ENCODE results near the gene C1orf198. TPM values are rescaled to one million over a fixed set of nuclear protein-coding genes. Genes with fewer than 3 reads are reported as not detected.

Gene C1orf198
- polyA plus RNA-seq, 2 of the 4 experiments (the other 2 are of a cell fraction): 12.0 to 20.4 TPM

DNA sequence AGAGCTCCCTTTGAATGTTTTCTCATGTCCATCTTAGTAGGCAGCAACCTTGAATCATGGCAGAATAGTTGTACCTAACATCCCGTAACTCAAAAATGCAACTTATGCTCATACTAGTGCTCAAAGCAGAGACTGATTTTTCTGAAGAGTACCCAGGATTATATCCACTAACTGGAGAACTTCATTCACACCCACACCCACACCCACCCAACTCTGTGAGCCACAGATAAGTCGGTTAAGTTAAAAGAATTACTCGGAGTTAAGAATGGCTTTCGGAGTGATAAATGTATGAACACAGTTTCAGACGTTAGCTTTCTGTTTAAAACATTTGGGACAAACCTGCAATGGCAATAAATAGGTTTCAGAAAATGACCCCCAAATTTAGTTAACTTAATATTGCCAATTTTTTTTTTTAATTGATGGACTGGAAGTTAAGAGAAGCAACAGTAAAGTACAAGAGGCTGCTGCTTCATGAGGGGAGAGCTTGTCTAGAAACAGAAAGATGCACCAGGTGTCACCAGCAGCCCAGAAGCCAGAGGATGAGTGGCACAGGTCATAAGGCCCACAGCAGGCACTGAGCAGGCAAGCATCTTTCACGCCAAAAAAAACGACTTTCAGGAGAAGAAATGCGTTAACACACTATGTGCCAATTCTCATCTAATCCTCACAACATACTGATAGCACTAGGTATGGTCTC is 48.4 kb upstream of the C1orf198 start:
- no peak overlapping the region for H3K4me3 ChIP-seq
- ChIA-PET CTCF (interaction anchor here (0.6 to 2.7 kb wide), 18 partner anchors 8 to 689 kb away, joined by 3 to 7 read pairs (median 3); no protein-coding TSS in a partner anchor), POLR2A (no interaction called here)
- H3K27ac ChIP-seq: no peak overlapping the region
- TF ChIP-seq HEYL (CRISPR knock-in tag; IDR thresholded peaks at IDR 0.05) (no peak), ZNF302 (CRISPR knock-in tag; IDR thresholded peaks at IDR 0.05) (no peak), RFX5 (IDR thresholded peaks at IDR 0.05) (no peak), ESRRA (IDR thresholded peaks at IDR 0.05; ENCODE audit: borderline replicate concordance, low read length) (no peak), KDM1A (IDR thresholded peaks at IDR 0.05; ENCODE audit: low read depth) (no peak), FOSL2 (IDR thresholded peaks at IDR 0.05) (no peak), FOSL2 (CRISPR knock-in tag; IDR thresholded peaks at IDR 0.05) (no peak), E2F6 (IDR thresholded peaks at IDR 0.05; ENCODE audit: borderline replicate concordance, low read depth) (no peak), CHD2 (IDR thresholded peaks at IDR 0.05; ENCODE audit: low read length, partially characterized antibody) (no peak), HMGXB4 (CRISPR knock-in tag; IDR thresholded peaks at IDR 0.05; ENCODE audit: borderline replicate concordance) (no peak), POLR2AphosphoS2 (conservative IDR thresholded peaks at IDR 0.05; ENCODE audit: low read length) (no peak), KDM5A (IDR thresholded peaks at IDR 0.05) (no peak), NPAS2 (CRISPR knock-in tag; IDR thresholded peaks at IDR 0.05; ENCODE audit: borderline replicate concordance) (no peak), MYC (IDR thresholded peaks at IDR 0.05; ENCODE audit: borderline replicate concordance, low read length) (no peak), ZFP36 (IDR thresholded peaks at IDR 0.05; ENCODE audit: borderline replicate concordance, partially characterized antibody) (no peak), NR3C1 (IDR thresholded peaks at IDR 0.05) (no peak), HDAC2 (IDR thresholded peaks at IDR 0.05) (no peak), RNF2 (IDR thresholded peaks at IDR 0.05; ENCODE audit: borderline replicate concordance, low read depth) (no peak), EP300 (IDR thresholded peaks at IDR 0.05) (no peak)
- TF ChIP-seq, protein P1, sequence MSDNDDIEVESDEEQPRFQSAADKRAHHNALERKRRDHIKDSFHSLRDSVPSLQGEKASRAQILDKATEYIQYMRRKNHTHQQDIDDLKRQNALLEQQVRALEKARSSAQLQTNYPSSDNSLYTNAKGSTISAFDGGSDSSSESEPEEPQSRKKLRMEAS (IDR thresholded peaks at IDR 0.05): no peak
- TF ChIP-seq, protein P2, sequence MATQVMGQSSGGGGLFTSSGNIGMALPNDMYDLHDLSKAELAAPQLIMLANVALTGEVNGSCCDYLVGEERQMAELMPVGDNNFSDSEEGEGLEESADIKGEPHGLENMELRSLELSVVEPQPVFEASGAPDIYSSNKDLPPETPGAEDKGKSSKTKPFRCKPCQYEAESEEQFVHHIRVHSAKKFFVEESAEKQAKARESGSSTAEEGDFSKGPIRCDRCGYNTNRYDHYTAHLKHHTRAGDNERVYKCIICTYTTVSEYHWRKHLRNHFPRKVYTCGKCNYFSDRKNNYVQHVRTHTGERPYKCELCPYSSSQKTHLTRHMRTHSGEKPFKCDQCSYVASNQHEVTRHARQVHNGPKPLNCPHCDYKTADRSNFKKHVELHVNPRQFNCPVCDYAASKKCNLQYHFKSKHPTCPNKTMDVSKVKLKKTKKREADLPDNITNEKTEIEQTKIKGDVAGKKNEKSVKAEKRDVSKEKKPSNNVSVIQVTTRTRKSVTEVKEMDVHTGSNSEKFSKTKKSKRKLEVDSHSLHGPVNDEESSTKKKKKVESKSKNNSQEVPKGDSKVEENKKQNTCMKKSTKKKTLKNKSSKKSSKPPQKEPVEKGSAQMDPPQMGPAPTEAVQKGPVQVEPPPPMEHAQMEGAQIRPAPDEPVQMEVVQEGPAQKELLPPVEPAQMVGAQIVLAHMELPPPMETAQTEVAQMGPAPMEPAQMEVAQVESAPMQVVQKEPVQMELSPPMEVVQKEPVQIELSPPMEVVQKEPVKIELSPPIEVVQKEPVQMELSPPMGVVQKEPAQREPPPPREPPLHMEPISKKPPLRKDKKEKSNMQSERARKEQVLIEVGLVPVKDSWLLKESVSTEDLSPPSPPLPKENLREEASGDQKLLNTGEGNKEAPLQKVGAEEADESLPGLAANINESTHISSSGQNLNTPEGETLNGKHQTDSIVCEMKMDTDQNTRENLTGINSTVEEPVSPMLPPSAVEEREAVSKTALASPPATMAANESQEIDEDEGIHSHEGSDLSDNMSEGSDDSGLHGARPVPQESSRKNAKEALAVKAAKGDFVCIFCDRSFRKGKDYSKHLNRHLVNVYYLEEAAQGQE (IDR thresholded peaks at IDR 0.05): no peak
- H3K4me1 ChIP-seq: no peaks in the 10 kb centered on the region
- DNase-seq (ENCODE audit: low read depth in 1 of 2, low spot score in 1 of 2) (no peak), FAIRE-seq (no peak), ATAC-seq (peak in 1 of 2 experiments; percentile 59; a peak in 3 of 6 replicates)
- no peak overlapping the region for H3K4me2 ChIP-seq
- WGBS (ENCODE audit: missing lambda C conversion rate): 89% methylated on average over 8 of the region's 8 CpGs
- no peaks in the 10 kb centered on the region for H3K9me3 ChIP-seq

GRCh38 chr1:230915078-230915477 is 46.8 kb upstream of the C1orf198 start:
- H3K27ac ChIP-seq: no peak overlapping the region
- no peak overlapping the region for H3K4me3 ChIP-seq
- ATAC-seq (no peak), FAIRE-seq (no peak), DNase-seq (ENCODE audit: low read depth in 1 of 2, low spot score in 1 of 2) (no peak)
- H3K9me3 ChIP-seq: no peaks in the 10 kb centered on the region
- H3K4me2 ChIP-seq: no peak overlapping the region
- POLR2A ChIA-PET: no interaction called here
- CTCF ChIA-PET: interaction anchor here (0.9 to 1.3 kb wide), 4 partner anchors 9 to 684 kb away, joined by 3 read pairs; no protein-coding TSS in a partner anchor
- no peaks in the 10 kb centered on the region for H3K4me1 ChIP-seq
- TF ChIP-seq EHF (CRISPR knock-in tag; IDR thresholded peaks at IDR 0.05) (no peak), NR3C1 (IDR thresholded peaks at IDR 0.05) (no peak), HOXA7 (CRISPR knock-in tag; IDR thresholded peaks at IDR 0.05) (no peak), FOSB (CRISPR knock-in tag; IDR thresholded peaks at IDR 0.05) (no peak), TFCP2L1 (CRISPR knock-in tag; IDR thresholded peaks at IDR 0.05) (no peak), HOXB5 (CRISPR knock-in tag; IDR thresholded peaks at IDR 0.05) (no peak), ZFP36 (IDR thresholded peaks at IDR 0.05; ENCODE audit: borderline replicate concordance, partially characterized antibody) (no peak), MAFK (IDR thresholded peaks at IDR 0.05; ENCODE audit: partially characterized antibody) (no peak), JUN (IDR thresholded peaks at IDR 0.05) (no peak), EHMT2 (IDR thresholded peaks at IDR 0.05; ENCODE audit: low read depth) (no peak)
- TF ChIP-seq, protein P1 (IDR thresholded peaks at IDR 0.05): no peak
